Ovary (tissue), 9 donors: ENCODE results near the gene LGALS7. TPM values are rescaled to one million over a fixed set of nuclear protein-coding genes. Genes with fewer than 3 reads are reported as not detected.
"Not testable (repeated sequence)": the region's sequence is repeated elsewhere in the genome, so short reads cannot be mapped to it uniquely, and the experiment has no call there.

ENCODE experiments used
- DNase-seq, 5 donors: peaks; one replicate each; pipeline ENCODE4 v3.0.0-alpha.2; 2019 to 2020
- H3K27ac ChIP-seq, 2 donors: fragments of 200-600 bp; one replicate each; pipeline versions ENCODE4 v1.5.1 to v1.8.0; 2019 to 2022
- H3K27me3 ChIP-seq: fragments of 200-600 bp; one replicate; pipeline ENCODE4 v1.8.0; 2022
- H3K36me3 ChIP-seq: fragments of 200-600 bp; sonication (generic); one replicate; pipeline ENCODE4 v1.5.1; 2019
- H3K4me1 ChIP-seq: one replicate; pipeline ENCODE4 v1.8.1; 2013; ENCODE audit warnings: mild to moderate bottlenecking, moderate library complexity; ENCODE audit not compliant: insufficient read depth
- H3K4me3 ChIP-seq: fragments of 200-600 bp; sonication (generic); one replicate; pipeline ENCODE4 v1.5.1; 2017
- H3K9me3 ChIP-seq, 2 donors: fragments of 200-600 bp in 1 of 2; sonication (generic) in 1 of 2; one replicate each; pipeline versions ENCODE4 v1.5.1 to v1.8.1; 2013 to 2019; ENCODE audit warnings: mild to moderate bottlenecking in 1 of 2, moderate library complexity in 1 of 2
- CTCF ChIP-seq, 3 donors: fragments of 450-650 bp in 2 of 3; fragments of 200-600 bp in 1 of 3; IDR thresholded peaks; one replicate each; pipeline versions ENCODE4 v1.5.1 to v1.8.0; 2016 to 2022; ENCODE audit warnings: antibody characterized with exemption in 3 of 3, mild to moderate bottlenecking in 1 of 3
- EP300 ChIP-seq: sonication (generic); formaldehyde crosslinking; IDR thresholded peaks from one replicate; pipeline ENCODE4 v1.6.1; 2017; ENCODE audit warnings: antibody characterized with exemption
- POLR2A ChIP-seq: fragments of 450-650 bp; IDR thresholded peaks from one replicate; pipeline ENCODE4 v1.6.1; 2017; ENCODE audit warnings: antibody characterized with exemption, mild to moderate bottlenecking, moderate library complexity
- WGBS, 3 donors: extraction: QIAGEN DNeasy Blood & Tissue Kit in 1 of 3; methylation state at CpG; one replicate each; pipeline versions ENCODE4 v1.1.5 to v1.1.7; 2013 to 2017; 5-methylcytosine and 5-hydroxymethylcytosine counted together
- intact Hi-C, 4 donors: fragments of 100-400 bp; cut with DNase I; formaldehyde crosslinking; loops; one replicate each; pipeline versions ENCODE4 v1.11.0 to v1.15.1; 2022 to 2023
- polyA plus RNA-seq, 2 donors: library from polyadenylated mRNA; stranded (reverse); fragments of 200-250 nt in 1 of 2; fragments of 350-450 nt in 1 of 2; fragmentation: Illumina TruSeq in 1 of 2; extraction: RNeasy Lipid Tissue Mini Kit (QIAGEN cat#74804) in 1 of 2; gene quantifications; one replicate each; pipeline ENCODE4 v1.2.3, GENCODE V29; 2013 to 2014
- total RNA-seq, 7 donors: library from RNA; depleted of rRNA in 2 of 7; stranded (reverse); fragments of >200 nt in 2 of 7; fragmentation: NEBNext Ultra II Directional in 3 of 7; extraction: Animal tissue kit (Norgen Biotek cat#: 25700) in 3 of 7; gene quantifications; one replicate each; pipeline versions ENCODE4 v1.1.0 to v1.2.4, GENCODE V29; 2016 to 2023
- donor health status: DM: no; HTN: no; CAD: no; lungs with moderate emphysema.
- donor health status: DM: no; HTN: no; CAD: no.
- donor health status: Bipolar disorder and iron deficiency.
- donor health status: DM: yes; HTN: yes; CAD: no.
- donor health status: DM: no; HTN: no; CAD: no.
- donor health status: DM: yes; HTN: yes; CAD: no.

LGALS7 gene
- total and polyA plus RNA-seq, 9 donors, result 0.69 to 0.84 (median 0.79) TPM; not detected in 6

DNA sequence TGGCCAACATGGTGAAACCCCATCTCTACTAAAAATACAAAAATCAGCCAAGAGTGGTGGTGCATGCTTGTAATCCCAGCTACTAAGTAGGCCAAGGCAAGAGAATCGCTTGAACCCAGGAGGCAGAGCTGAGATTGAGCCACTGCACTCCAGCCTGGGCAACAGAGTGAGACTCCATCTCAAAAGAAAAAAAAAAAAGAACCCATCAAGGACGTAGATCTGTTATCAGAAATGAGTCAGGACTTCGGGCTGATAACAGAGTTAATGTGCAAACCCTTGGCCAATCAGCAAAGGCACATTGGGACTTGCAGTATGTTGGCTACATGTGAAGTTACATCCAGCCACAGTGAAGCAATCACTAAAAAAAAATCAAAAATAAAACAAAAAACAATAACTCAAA is 10.9 kb upstream of the LGALS7 start:
- no peak for TF ChIP-seq EP300
- TF ChIP-seq CTCF (IDR thresholded peaks at IDR 0.05), result no peak
- TF ChIP-seq POLR2A, result no peak
- WGBS, 3 donors, result 66 to 74% (median 69%) methylated on average over 3 of the region's 3 CpGs

DNA sequence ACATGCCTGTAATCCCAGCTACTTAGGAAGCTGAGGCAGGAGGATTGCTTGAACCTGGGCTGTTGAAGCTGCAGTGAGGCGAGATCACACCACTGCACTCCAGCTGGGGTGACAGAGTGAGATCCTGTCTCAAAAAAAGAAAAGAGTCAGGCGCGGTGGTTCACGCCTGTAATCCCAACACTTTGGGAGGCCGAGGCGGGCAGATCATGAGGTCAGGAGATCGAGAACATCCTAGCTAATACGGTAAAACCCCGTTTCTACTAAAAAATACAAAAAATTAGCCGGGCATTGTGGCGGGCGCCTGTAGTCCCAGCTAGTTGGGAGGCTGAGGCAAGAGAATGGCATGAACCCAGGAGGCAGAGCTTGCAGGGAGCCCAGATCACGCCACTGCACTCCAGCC is 8.9 kb upstream of the LGALS7 start:
- H3K4me3 ChIP-seq, intact Hi-C loops, H3K27me3 ChIP-seq, H3K36me3 ChIP-seq, H3K9me3 ChIP-seq, DNase-seq, H3K4me1 ChIP-seq, H3K27ac ChIP-seq: not testable (repeated sequence)
- WGBS, 3 donors, result 88 to 90% (median 89%) methylated on average over 13 of the region's 13 CpGs

More for the DNA sequence above, 10.9 kb upstream of the LGALS7 start:
- H3K36me3 ChIP-seq, result no peaks in the 10 kb centered on the region
- no peak for DNase-seq
- H3K4me1 ChIP-seq, result no peaks in the 10 kb centered on the region
- no peak overlapping the region for H3K4me3 ChIP-seq
- H3K9me3 ChIP-seq, result no peaks in the 10 kb centered on the region
- intact Hi-C loops, result no loop called here
- H3K27ac ChIP-seq, result no peak overlapping the region
- H3K27me3 ChIP-seq, result no peaks in the 10 kb centered on the region

DNA sequence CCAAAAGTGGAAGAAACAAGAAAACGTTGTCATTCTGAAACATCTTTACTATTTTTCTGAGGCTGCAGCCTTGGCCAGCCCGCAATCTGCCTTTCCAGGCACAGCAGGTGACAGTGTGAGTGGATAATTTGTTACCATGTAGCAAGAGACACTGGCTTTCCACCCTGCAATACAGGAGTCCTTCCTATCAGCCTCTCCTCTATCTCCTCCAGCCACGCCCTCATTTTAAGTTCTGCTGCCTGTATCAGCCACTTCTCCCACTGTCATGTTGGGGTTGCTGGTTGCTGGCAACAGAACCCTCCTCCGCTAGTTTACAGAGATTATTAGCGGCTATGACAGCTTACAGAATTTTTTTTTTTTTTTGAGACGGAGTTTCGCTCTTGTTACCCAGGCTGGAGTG is 7.7 kb upstream of the LGALS7 start:
- no peaks in the 10 kb centered on the region for H3K27me3 ChIP-seq
- 33 to 56% (median 37%) methylated on average over 7 of the region's 7 CpGs for WGBS, 3 donors
- H3K9me3 ChIP-seq, result no peaks in the 10 kb centered on the region
- H3K4me3 ChIP-seq, result no peak overlapping the region
- no peaks in the 10 kb centered on the region for H3K36me3 ChIP-seq
- peaks cover 1% of the 10 kb centered on the region for H3K4me1 ChIP-seq
- no peak overlapping the region for H3K27ac ChIP-seq
- intact Hi-C loops, result no loop called here
- TF ChIP-seq POLR2A (no peak), CTCF (IDR thresholded peaks at IDR 0.05) (no peak), EP300 (no peak)
- no peak for DNase-seq

DNA sequence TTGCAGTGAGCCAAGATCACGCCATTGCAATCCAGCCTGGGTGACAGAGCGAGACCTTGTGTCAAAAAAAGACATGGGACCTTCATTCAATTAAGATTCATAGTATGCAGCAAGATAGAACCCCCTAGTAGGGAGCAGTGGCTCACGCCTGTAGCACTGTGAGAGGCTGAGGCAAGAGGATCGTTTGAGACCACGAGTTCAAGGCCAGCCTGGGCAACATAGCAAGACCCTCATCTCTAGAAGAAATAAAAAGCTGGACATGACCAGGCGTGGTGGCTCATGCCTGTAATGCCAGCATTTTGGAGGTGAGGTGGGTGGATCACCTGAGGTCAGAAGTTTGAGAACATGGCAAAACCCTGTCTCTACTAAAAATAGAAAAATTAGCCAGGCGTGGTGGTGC is 7.1 kb upstream of the LGALS7 start:
- no peaks in the 10 kb centered on the region for H3K9me3 ChIP-seq
- intact Hi-C loops, result no loop called here
- whole genome bisulfite sequencing, 3 donors, result 78 to 80% (median 79%) methylated on average over 7 of the region's 7 CpGs
- H3K27ac ChIP-seq, result no peak overlapping the region
- H3K27me3 ChIP-seq, result no peaks in the 10 kb centered on the region
- TF ChIP-seq POLR2A (no peak), CTCF (IDR thresholded peaks at IDR 0.05) (no peak), EP300 (no peak)
- no peaks in the 10 kb centered on the region for H3K36me3 ChIP-seq
- no peak for DNase-seq
- H3K4me3 ChIP-seq, result no peak overlapping the region
- peaks cover 1% of the 10 kb centered on the region for H3K4me1 ChIP-seq

DNA sequence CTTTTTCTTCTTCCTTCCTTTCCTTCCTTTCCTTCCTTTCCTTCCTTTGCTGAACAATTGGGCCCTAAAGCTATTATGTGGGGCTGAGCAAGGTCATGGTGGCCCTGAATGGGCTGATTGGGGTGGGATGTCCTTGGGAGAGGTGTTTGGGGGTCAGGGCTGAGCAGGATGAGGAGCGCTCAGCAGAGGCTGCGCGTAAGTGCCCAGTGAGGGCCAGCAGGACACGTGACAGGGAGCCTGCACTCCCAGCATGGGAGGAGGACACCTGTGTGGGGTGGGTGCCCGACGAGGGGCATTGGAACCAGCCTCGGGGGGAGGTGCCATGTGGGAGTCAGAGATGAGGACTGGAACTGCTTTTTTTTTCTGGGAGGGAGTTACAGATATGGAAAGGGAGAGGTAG is 5.4 kb upstream of the LGALS7 start:
- no peak for DNase-seq
- intact Hi-C loops, result no loop called here

More for the DNA sequence above, 5.4 kb upstream of the LGALS7 start:
- Histone ChIP-seq H3K4me3 (no peak overlapping the region), H3K4me1 (peaks cover 1% of the 10 kb centered on the region), H3K36me3 (no peaks in the 10 kb centered on the region), H3K27ac (no peak overlapping the region), H3K27me3 (no peaks in the 10 kb centered on the region), H3K9me3 (no peaks in the 10 kb centered on the region)
- 8 to 25% (median 8%) methylated on average over 7 of the region's 7 CpGs for WGBS, 3 donors
- no peak for TF ChIP-seq POLR2A
- no peak for TF ChIP-seq EP300
- no peak for TF ChIP-seq CTCF (IDR thresholded peaks at IDR 0.05)
